Measurements from ENCODE around the gene FAM76B. TPM values are rescaled to one million over a fixed set of nuclear protein-coding genes. Genes with fewer than 3 reads are reported as not detected.
"Not testable (repeated sequence)": the region's sequence is repeated elsewhere in the genome, so short reads cannot be mapped to it uniquely, and the experiment has no call there.

The FAM76B gene
- total RNA-seq, 4 donors from 2014 or later, result 17.2 to 56.2 (median 24.0) TPM

DNA sequence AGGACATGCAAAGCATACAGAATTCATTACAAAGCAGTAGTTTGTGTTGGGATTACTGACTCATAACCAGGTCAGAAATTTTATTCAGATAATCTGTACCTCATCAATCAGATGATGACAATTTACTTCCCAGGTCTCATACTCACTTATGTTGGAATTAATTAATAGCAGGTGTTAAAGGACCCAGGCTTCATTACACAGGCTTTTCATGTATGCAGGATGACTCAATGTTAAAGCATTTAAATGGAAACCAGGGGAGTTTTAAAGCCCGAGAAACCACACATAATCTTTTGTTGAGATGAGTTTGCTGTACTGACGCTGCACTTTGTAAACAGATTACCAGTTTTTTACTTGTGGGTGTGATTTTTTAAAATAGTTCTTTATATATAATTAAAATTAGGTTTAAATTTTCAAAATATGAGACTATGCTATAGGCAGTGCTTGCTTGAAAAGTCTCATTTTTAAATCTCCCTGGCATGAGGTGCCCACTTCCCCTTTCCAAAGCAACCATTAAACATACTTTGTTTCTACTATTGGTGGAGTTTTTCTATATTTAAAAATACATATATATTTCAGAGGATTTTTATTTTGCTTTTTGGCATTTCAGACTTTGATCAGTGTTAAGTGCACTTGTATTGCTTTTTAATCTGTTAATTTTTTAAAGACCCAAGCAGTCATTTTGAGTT is 41.8 kb upstream of the FAM76B start:
- no peaks in the 10 kb centered on the region for H3K9me3 ChIP-seq
- peaks cover 5% of the 10 kb centered on the region for H3K4me1 ChIP-seq
- DNase-seq (ENCODE audit: low spot score in 2 of 2), result no peak
- TF ChIP-seq, protein P1, sequence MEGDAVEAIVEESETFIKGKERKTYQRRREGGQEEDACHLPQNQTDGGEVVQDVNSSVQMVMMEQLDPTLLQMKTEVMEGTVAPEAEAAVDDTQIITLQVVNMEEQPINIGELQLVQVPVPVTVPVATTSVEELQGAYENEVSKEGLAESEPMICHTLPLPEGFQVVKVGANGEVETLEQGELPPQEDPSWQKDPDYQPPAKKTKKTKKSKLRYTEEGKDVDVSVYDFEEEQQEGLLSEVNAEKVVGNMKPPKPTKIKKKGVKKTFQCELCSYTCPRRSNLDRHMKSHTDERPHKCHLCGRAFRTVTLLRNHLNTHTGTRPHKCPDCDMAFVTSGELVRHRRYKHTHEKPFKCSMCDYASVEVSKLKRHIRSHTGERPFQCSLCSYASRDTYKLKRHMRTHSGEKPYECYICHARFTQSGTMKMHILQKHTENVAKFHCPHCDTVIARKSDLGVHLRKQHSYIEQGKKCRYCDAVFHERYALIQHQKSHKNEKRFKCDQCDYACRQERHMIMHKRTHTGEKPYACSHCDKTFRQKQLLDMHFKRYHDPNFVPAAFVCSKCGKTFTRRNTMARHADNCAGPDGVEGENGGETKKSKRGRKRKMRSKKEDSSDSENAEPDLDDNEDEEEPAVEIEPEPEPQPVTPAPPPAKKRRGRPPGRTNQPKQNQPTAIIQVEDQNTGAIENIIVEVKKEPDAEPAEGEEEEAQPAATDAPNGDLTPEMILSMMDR (IDR thresholded peaks at IDR 0.05), result no peak
- TF ChIP-seq POLR2AphosphoS5 (IDR thresholded peaks at IDR 0.05) (no peak), EP300 (IDR thresholded peaks at IDR 0.05) (no peak), POLR2A (IDR thresholded peaks at IDR 0.05) (no peak)
- H3K36me3 ChIP-seq, result peaks cover 74% of the 10 kb centered on the region
- 62% methylated on average over 2 of the region's 2 CpGs for WGBS
- H3K27ac ChIP-seq, result no peak overlapping the region
- H3K4me3 ChIP-seq, result no peak overlapping the region
- no peaks in the 10 kb centered on the region for H3K27me3 ChIP-seq

DNA sequence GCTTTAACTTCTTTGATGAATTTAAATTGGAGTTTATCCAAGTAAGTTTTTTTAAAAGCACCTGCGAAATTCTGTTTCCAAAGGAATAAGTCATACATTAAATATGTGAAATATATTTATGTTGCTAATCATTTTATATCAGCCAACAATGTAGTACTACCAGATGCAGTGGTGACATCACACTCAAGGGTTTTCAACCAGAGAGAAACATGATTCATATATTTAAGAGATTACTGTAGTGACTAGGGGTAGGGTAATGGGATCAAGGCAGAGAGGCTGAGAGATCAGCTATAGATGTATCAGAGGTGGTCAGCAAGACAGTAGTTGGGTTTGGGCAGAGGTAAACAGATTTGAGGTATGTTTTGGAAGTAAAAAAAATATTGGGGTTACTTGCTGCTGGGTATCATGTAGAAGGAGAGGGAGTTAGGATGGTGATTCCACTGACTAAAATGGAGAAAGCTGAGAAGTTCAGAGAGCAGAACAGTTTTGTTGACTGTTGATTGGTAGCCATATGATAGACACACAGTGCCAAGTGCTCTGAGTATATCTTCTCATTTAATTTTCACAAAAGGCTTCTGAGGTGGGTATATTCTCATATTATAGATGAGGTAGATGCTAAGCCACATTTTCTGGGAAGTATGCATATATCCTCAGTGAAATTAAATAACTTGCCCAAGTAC is 40.1 kb upstream of the FAM76B start:
- H3K4me1 ChIP-seq, result peaks cover 2% of the 10 kb centered on the region
- TF ChIP-seq POLR2A (IDR thresholded peaks at IDR 0.05), result no peak
- TF ChIP-seq, protein P1 (IDR thresholded peaks at IDR 0.05), result no peak
- no peak for TF ChIP-seq POLR2AphosphoS5 (IDR thresholded peaks at IDR 0.05)
- no peak for TF ChIP-seq EP300 (IDR thresholded peaks at IDR 0.05)
- H3K4me3 ChIP-seq, result no peak overlapping the region
- H3K27ac ChIP-seq, result no peak overlapping the region
- peaks cover 75% of the 10 kb centered on the region for H3K36me3 ChIP-seq
- DNase-seq (ENCODE audit: low spot score in 2 of 2), result no peak
- no peaks in the 10 kb centered on the region for H3K27me3 ChIP-seq
- H3K9me3 ChIP-seq, result no peaks in the 10 kb centered on the region
- 92% methylated on average over 1 of the region's 1 CpG for WGBS

DNA sequence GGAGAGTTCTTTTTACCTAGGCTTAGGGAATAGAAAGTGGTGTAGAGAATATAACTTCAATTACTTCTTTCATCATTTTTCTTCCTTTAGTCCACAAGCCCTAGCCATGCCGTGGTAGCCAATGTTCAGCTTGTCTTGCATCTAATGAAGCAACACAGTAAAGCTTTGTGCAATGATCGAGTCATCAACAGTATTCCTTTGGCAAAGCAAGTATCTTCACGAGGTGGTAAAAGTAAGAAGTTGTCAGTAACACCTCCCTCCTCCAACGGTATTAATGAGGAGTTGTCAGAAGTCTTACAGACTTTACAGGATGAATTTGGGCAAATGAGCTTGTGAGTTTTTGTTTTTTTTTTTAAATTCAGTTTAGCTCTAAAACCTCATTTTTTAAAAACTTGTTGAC is 38.1 kb upstream of the FAM76B start:
- WGBS, result 81% methylated on average over 4 of the region's 4 CpGs
- H3K27me3 ChIP-seq, result no peaks in the 10 kb centered on the region
- H3K9me3 ChIP-seq, result no peaks in the 10 kb centered on the region
- peaks cover 62% of the 10 kb centered on the region for H3K36me3 ChIP-seq
- H3K27ac ChIP-seq, result no peak overlapping the region
- no peak for DNase-seq (ENCODE audit: low spot score in 2 of 2)
- peaks cover 2% of the 10 kb centered on the region for H3K4me1 ChIP-seq
- no peak overlapping the region for H3K4me3 ChIP-seq
- TF ChIP-seq POLR2A (IDR thresholded peaks at IDR 0.05) (no peak), POLR2AphosphoS5 (IDR thresholded peaks at IDR 0.05) (no peak), EP300 (IDR thresholded peaks at IDR 0.05) (no peak)
- TF ChIP-seq, protein P1 (IDR thresholded peaks at IDR 0.05), result no peak

DNA sequence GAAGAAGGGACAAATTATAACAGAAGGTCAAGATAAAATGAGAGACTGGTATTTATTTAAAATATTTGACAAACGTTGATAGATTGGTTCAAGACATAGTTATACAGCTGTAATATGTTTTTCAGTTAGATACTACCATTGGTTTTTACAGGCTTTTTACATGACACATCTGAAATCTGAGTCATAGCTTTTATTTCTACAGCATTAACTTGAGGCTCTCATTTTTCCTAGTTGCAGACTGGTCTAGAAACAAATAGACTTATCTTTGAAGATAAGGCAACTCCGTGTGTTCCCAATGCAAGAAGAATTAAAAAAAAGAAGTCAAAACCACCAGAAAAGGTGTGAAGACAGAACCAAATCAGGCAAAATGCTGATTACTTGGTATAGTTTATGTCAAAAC is 32.1 kb upstream of the FAM76B start:
- H3K9me3 ChIP-seq, result no peaks in the 10 kb centered on the region
- WGBS, result 77% methylated on average over 2 of the region's 2 CpGs
- H3K4me1 ChIP-seq, result no peaks in the 10 kb centered on the region
- DNase-seq (ENCODE audit: low spot score in 2 of 2), result no peak
- no peak overlapping the region for H3K27ac ChIP-seq
- no peaks in the 10 kb centered on the region for H3K27me3 ChIP-seq
- TF ChIP-seq EP300 (IDR thresholded peaks at IDR 0.05) (no peak), POLR2A (IDR thresholded peaks at IDR 0.05) (no peak), POLR2AphosphoS5 (IDR thresholded peaks at IDR 0.05) (no peak)
- TF ChIP-seq, protein P1 (IDR thresholded peaks at IDR 0.05), result no peak
- peaks cover 30% of the 10 kb centered on the region for H3K36me3 ChIP-seq
- H3K4me3 ChIP-seq, result no peak overlapping the region

DNA sequence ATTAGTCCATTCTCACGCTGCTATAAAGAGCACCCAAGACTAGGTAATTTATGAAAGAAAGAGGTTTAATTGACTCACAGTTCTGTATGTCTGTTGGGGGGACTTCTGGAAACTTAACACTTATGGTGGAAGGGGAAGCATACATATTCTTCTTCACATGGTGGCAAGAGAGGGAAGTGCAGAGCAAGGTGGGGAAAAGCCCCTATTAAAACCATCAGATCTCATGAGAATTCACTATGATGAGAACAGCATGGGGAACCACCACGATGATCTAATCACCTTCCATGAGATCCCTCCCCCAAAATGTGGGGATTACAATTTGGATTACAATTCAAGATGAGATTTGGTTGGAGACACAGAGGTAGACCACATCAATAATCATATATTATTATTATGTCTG is 26.5 kb upstream of the FAM76B start:
- Histone ChIP-seq H3K27ac (no peak overlapping the region), H3K4me3 (no peak overlapping the region), H3K4me1 (no peaks in the 10 kb centered on the region), H3K9me3 (no peaks in the 10 kb centered on the region), H3K27me3 (no peaks in the 10 kb centered on the region), H3K36me3 (peaks cover 5% of the 10 kb centered on the region)
- TF ChIP-seq POLR2A (IDR thresholded peaks at IDR 0.05), result no peak
- no peak for TF ChIP-seq POLR2AphosphoS5 (IDR thresholded peaks at IDR 0.05)
- TF ChIP-seq, protein P1 (IDR thresholded peaks at IDR 0.05), result no peak
- no peak for TF ChIP-seq EP300 (IDR thresholded peaks at IDR 0.05)
- WGBS, result 98% methylated on average over 2 of the region's 2 CpGs
- no peak for DNase-seq (ENCODE audit: low spot score in 2 of 2)

DNA sequence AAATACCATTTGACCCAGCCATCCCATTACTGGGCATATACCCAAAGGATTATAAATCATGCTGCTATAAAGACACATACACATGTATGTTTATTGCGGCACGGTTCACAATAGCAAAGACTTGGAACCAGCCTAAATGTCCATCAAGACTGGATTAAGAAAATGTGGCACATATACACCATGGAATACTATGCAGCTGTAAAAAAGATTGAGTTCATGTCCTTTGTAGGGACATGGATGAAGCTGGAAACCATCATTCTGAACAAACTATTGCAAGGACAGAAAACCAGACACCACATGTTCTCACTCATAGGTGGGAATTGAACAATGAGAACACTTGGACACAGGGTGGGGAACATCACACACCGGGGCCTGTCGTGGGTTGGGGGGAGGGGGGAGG is 21.5 kb upstream of the FAM76B start:
- not testable (repeated sequence) for H3K4me3 ChIP-seq; H3K9me3 ChIP-seq; H3K27me3 ChIP-seq; H3K27ac ChIP-seq; DNase-seq (ENCODE audit: low spot score in 2 of 2); H3K4me1 ChIP-seq
- 87% methylated on average over 4 of the region's 4 CpGs for WGBS
- H3K36me3 ChIP-seq, result peaks cover 13% of the 10 kb centered on the region

DNA sequence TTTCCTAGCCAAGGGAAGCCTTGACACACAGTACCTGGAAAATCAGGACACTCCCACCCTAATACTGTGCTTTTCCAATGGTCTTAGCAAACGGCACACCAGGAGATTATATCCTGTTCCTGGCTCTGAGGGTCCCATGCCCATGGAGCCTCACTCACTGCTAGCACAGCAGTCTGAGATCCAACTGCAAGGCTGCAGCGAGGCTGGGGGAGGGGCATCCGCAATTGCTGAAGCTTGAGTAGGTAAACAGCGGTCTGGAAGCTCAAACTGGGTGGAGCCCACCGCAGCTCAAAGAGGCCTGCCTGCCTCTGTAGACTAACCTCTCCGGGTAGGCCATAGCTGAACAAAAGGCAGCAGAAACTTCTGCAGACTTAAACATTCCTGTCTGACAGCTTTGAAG is 16.9 kb upstream of the FAM76B start:
- WGBS, result 100% methylated on average over 3 of the region's 6 CpGs
- H3K27me3 ChIP-seq; DNase-seq (ENCODE audit: low spot score in 2 of 2); H3K4me1 ChIP-seq; H3K4me3 ChIP-seq; H3K9me3 ChIP-seq; H3K27ac ChIP-seq: not testable (repeated sequence)
- peaks cover 12% of the 10 kb centered on the region for H3K36me3 ChIP-seq

All from suprapubic skin (tissue), 4 donors.